ENCODE data around the gene NMUR1. TPM values are rescaled to one million over a fixed set of nuclear protein-coding genes. Genes with fewer than 3 reads are reported as not detected.

The NMUR1 gene
- total RNA-seq, 2 experiments from 2014 or later: not detected

DNA sequence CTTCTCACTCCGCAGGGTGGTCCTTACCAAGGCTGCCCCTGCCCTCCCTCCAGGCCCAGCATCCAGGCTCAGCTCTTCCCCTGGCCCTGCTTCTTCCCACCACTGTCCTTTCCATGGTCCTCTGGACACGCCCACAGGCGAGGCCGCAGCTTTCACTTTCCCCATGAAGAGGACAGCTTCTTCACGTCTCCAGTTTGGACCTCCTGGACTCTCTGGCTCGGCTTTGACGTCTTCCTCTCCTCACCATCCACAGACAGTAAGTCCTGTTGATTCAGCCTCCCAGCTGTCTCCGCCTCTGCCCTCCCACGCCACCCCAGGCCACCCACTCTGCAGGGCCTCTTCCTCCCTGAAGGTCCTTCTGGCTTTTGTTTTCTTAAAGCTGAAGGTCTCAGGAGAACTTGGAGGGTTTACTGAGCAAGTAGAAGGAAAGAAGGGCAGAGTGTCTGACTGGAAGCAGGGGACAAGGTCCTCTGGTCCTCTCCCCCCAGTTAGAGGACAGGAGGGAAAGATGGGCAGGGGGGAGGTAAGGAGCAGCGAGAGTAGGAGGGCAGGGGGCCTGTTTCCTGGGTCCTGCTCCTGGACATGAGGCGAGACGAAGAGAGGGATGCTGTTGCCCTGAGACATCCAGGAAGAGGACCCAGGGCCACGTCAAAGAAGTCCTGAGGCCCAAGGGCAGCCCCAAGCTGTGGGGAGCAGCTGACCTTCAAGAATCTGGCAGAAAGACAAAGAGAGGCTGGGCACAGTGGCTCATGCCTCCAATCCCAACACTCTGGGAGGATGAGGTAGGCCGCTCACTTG is 24.7 kb upstream of the NMUR1 start:
- peaks cover 15% of the 10 kb centered on the region for H3K9me3 ChIP-seq (ENCODE audit: low read length)
- intact Hi-C loops (cut with micrococcal nuclease; ENCODE audit: unreplicated experiment): no loop called here
- DNase-seq (ENCODE audit: low spot score): no peak
- H2AFZ ChIP-seq (ENCODE audit: low read length): no peak overlapping the region
- no peak overlapping the region for H3K27ac ChIP-seq (ENCODE audit: low read depth, low read length, poor library complexity, severe bottlenecking)
- no peaks in the 10 kb centered on the region for H3K36me3 ChIP-seq (ENCODE audit: insufficient read depth, low read length)
- no peak for TF ChIP-seq EZH2phosphoT487 (IDR thresholded peaks at IDR 0.05; ENCODE audit: borderline replicate concordance, low read depth, low read length)
- TF ChIP-seq, protein P1, sequence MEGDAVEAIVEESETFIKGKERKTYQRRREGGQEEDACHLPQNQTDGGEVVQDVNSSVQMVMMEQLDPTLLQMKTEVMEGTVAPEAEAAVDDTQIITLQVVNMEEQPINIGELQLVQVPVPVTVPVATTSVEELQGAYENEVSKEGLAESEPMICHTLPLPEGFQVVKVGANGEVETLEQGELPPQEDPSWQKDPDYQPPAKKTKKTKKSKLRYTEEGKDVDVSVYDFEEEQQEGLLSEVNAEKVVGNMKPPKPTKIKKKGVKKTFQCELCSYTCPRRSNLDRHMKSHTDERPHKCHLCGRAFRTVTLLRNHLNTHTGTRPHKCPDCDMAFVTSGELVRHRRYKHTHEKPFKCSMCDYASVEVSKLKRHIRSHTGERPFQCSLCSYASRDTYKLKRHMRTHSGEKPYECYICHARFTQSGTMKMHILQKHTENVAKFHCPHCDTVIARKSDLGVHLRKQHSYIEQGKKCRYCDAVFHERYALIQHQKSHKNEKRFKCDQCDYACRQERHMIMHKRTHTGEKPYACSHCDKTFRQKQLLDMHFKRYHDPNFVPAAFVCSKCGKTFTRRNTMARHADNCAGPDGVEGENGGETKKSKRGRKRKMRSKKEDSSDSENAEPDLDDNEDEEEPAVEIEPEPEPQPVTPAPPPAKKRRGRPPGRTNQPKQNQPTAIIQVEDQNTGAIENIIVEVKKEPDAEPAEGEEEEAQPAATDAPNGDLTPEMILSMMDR (conservative IDR thresholded peaks at IDR 0.05; ENCODE audit: low read length): no peak
- H3K4me1 ChIP-seq (ENCODE audit: insufficient read depth, low read length, poor library complexity, severe bottlenecking): peaks cover 4% of the 10 kb centered on the region
- BruUV-seq (replicated peaks): no TSS peak
- CTCF ChIA-PET (ENCODE audit: unreplicated experiment): no interaction called here
- H3K9me2 ChIP-seq (ENCODE audit: insufficient read depth, low read length): no peaks in the 10 kb centered on the region
- H3K79me2 ChIP-seq (ENCODE audit: insufficient read depth, low read depth, low read length): no peaks in the 10 kb centered on the region
- POLR2A ChIA-PET: interaction anchor here (0.9 to 1.1 kb wide), 2 partner anchors 9 to 14 kb away, joined by 3 read pairs; no protein-coding TSS in a partner anchor
- H3K4me3 ChIP-seq (ENCODE audit: low read depth, low read length, poor library complexity, severe bottlenecking): no peak overlapping the region
- no peaks in the 10 kb centered on the region for H4K20me1 ChIP-seq (ENCODE audit: insufficient read depth, low read length)
- no peak overlapping the region for H3K4me2 ChIP-seq (ENCODE audit: low read length)

DNA sequence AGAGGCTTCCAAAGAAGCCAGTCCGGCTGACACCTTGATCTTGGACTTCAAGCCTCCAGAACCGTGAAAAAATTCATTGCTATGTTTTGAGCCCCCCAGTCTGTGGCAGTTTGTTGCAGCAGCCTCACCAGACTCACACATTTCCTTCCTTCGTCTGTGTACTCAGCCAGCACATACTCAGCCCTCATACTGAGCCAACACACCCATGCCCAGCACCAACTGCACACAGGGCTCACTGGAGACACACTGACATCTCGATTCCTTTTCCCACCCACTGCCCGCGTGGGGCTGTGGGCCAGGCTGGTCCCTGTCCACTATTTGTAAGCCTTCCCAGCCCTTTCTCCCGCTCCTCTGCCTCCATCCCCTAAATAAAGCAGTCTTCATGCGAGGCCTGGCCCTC is 24.1 kb upstream of the NMUR1 start:
- H4K20me1 ChIP-seq (ENCODE audit: insufficient read depth, low read length): no peaks in the 10 kb centered on the region
- DNase-seq (ENCODE audit: low spot score): no peak
- CTCF ChIA-PET (ENCODE audit: unreplicated experiment): no interaction called here
- H3K4me3 ChIP-seq (ENCODE audit: low read depth, low read length, poor library complexity, severe bottlenecking): no peak overlapping the region
- no peaks in the 10 kb centered on the region for H3K36me3 ChIP-seq (ENCODE audit: insufficient read depth, low read length)
- no peak overlapping the region for H3K4me2 ChIP-seq (ENCODE audit: low read length)
- no peak for TF ChIP-seq EZH2phosphoT487 (IDR thresholded peaks at IDR 0.05; ENCODE audit: borderline replicate concordance, low read depth, low read length)
- TF ChIP-seq, protein P1 (conservative IDR thresholded peaks at IDR 0.05; ENCODE audit: low read length): no peak
- intact Hi-C loops (cut with micrococcal nuclease; ENCODE audit: unreplicated experiment): no loop called here
- no peak overlapping the region for H3K27ac ChIP-seq (ENCODE audit: low read depth, low read length, poor library complexity, severe bottlenecking)
- no peaks in the 10 kb centered on the region for H3K9me2 ChIP-seq (ENCODE audit: insufficient read depth, low read length)
- no TSS peak for BruUV-seq (replicated peaks)
- peaks cover 15% of the 10 kb centered on the region for H3K9me3 ChIP-seq (ENCODE audit: low read length)
- no peak overlapping the region for H2AFZ ChIP-seq (ENCODE audit: low read length)
- peaks cover 4% of the 10 kb centered on the region for H3K4me1 ChIP-seq (ENCODE audit: insufficient read depth, low read length, poor library complexity, severe bottlenecking)
- H3K79me2 ChIP-seq (ENCODE audit: insufficient read depth, low read depth, low read length): no peaks in the 10 kb centered on the region
- POLR2A ChIA-PET: interaction anchor here (0.9 to 1.1 kb wide), 2 partner anchors 8 to 15 kb away, joined by 3 read pairs; no protein-coding TSS in a partner anchor

DNA sequence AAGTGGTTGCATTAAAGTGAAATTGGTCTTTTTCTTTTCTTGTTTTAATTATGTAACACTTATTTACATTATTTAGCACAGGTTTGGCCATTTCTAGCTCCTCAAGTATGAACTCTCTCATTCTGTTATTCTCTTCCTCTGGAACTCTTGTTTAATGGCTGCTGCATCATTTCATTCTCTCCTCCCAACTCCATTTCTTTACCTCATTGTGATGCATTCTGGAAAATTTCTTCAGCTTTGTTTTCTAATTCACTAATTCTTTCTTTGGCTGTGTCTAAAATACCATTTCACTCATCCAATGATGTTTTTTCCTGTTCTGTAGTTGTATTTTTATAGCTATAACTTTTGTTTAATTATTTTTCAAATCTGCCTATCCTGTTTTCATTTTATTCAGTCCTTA is 22.5 kb upstream of the NMUR1 start:
- ChIA-PET CTCF (ENCODE audit: unreplicated experiment) (no interaction called here), POLR2A (interaction anchor here (0.6 to 2.2 kb wide), 2 partner anchors 16 to 551 kb away, joined by 3 to 5 read pairs; no protein-coding TSS in a partner anchor)
- no peak for DNase-seq (ENCODE audit: low spot score)
- Histone ChIP-seq H3K9me2 (ENCODE audit: insufficient read depth, low read length) (no peaks in the 10 kb centered on the region), H4K20me1 (ENCODE audit: insufficient read depth, low read length) (no peaks in the 10 kb centered on the region), H3K36me3 (ENCODE audit: insufficient read depth, low read length) (no peaks in the 10 kb centered on the region), H3K79me2 (ENCODE audit: insufficient read depth, low read depth, low read length) (no peaks in the 10 kb centered on the region), H2AFZ (ENCODE audit: low read length) (no peak overlapping the region), H3K4me3 (ENCODE audit: low read depth, low read length, poor library complexity, severe bottlenecking) (no peak overlapping the region), H3K4me2 (ENCODE audit: low read length) (no peak overlapping the region), H3K4me1 (ENCODE audit: insufficient read depth, low read length, poor library complexity, severe bottlenecking) (peaks cover 3% of the 10 kb centered on the region), H3K9me3 (ENCODE audit: low read length) (peaks cover 15% of the 10 kb centered on the region), H3K27ac (ENCODE audit: low read depth, low read length, poor library complexity, severe bottlenecking) (no peak overlapping the region)
- BruUV-seq (replicated peaks): no TSS peak
- TF ChIP-seq EZH2phosphoT487 (IDR thresholded peaks at IDR 0.05; ENCODE audit: borderline replicate concordance, low read depth, low read length): no peak
- TF ChIP-seq, protein P1 (conservative IDR thresholded peaks at IDR 0.05; ENCODE audit: low read length): no peak
- intact Hi-C loops (cut with micrococcal nuclease; ENCODE audit: unreplicated experiment): no loop called here
